ENCODE measurements around the gene TOX2.

DNA sequence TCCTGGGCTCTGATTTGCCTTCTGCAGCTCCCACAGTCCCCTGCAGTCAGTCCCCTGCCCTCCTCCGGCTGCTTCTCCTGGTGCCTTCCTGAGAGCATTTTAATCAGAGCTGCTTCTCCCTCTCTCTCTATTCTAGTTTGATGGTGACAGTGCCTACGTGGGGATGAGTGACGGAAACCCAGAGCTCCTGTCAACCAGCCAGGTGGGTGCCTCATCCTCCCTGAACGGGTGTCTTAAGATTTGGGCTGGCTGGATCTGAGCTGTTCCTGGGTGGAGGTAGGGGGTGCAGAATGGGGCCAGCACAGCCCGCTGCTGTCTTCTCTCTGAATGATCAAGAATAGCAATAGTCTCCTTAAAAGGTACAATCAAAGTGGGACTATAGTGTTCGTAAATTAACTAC lies 58.6 kb downstream of the TOX2 start:
- TF ChIP-seq CTCF (IDR thresholded peaks at IDR 0.05 in 4 of 5, conservative IDR thresholded peaks at IDR 0.05 in 1 of 5) (no peak), POLR2A (IDR thresholded peaks at IDR 0.05) (no peak)

Data from gastrocnemius medialis (tissue), 4 donors.